Measurements from ENCODE around the gene GPATCH2.

The GPATCH2 gene

DNA sequence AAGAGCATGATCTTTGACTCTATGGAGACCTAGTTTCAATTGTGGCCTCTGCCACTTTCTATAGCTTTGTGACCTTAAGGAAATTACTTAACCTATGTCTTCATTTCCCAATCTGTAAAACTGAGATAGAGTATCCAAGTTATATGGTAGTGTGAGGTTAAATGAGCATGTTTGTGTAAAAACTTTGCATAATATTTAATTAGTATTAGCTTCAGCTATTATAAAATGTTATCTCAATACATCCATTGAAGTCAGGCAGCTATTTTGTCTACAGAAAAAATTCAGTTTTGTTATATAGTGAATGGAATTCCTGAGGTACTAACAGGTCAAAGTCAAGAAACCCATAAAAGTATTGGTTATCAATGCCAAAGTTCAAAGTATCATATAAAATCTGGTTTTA, 53.6 kb downstream of the GPATCH2 start:
- no peak for DNase-seq

DNA sequence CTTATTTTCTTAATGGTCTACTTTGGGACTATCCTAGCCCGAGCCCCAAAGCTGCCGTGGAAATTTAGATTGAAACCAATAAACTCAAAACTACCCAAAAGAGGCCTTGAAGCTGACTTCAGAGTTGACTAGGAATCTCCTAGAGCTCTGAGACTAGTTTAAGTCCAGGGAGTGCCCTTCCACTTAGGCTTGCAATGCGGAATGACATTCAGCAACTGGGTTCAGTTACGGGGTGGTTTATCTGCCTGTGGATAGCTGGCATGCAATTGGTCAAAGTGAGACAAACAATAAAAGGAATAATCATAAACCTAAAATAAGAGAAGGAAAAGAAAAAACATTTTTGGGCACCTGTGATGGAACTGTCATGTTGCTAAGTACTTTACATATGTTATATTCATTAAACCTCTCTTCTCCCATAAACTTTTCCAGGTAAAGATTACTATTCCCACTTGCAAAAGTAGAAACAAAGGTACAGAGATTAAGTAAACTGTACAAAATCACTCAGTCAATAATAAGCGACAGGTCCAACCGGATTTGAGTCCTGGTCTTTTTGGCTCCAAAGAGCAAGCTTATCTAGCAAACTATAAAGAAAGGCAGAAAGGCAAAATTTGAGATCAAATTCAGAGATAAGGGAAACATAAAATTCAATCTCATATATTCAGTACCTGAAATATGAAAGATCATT, 56.5 kb downstream of the GPATCH2 start:
- DNase-seq = no peak

DNA sequence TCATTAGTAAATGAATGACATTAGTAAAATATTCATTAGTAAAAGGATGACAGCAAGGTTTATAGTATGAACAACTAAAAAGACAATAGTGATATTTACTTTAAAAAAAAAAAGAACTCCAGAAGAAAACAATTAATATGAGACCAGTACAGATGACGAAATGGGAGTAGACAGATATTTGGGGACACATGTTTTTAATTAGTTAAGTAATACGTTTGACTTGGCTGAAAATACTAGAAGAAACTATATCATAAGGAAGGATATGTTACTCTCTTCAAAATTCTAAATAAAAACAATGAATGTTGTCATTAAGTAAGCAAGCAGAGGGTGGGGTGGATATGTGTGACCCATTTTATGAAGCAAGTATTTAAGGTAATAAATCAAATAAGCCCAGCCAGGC, 61.9 kb downstream of the GPATCH2 start:
- DNase-seq = no peak

DNA sequence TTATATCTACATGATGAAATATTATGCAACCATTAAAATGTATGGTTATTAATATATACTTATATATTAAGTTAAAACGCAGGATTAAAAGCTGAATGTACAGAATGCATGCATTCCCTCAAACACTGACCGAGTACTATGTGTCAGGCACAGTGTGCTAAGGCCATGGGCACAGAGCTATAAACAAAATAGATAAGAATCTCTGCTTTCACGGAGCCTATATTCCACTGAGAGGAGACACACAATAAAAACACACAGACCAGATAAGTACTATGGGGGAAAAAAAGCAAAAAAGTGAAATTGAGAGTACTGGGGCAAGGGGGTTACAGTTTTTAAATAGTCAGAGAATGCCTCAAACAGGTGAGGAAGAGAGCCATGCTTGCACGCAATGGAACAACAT, 62.7 kb downstream of the GPATCH2 start:
- DNase-seq = no peak

DNA sequence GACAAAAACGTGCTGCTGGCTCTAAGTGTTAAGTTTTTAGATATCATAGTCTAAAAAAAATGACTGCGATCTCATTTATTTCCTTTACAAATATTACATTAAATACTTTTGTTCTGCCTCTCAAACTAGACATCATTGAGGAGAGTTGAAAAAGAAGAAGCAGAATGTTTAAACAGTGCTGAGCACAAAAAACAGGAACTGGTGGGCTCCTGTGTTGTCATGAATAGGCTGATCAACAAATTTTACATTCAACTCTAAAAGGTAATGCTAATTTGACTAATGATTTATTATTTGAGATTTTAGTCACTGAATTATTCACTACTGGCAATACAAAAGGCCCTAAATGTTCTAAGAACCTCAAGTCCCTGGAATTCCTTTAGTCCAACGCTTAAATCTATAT, 66.1 kb downstream of the GPATCH2 start:
- no peak for DNase-seq

DNA sequence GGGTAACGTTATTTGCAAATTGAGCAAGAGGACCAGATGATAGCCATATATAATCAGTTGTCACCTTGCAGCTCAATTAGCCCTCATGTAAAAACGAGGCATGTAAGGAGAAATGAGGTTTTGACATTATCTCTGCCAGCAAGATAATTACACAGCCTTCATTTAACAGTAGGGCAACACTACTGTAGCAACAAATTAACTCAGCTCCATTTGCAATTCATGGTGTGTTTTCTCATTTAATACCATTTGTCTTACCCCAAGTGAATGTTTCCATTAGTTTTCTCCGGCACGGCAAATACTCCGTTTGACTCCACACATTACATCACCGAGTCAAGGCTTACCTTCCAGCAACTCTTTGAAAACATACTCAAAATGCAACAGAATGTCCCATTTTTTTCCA, 66.7 kb downstream of the GPATCH2 start:
- no peak for DNase-seq

DNA sequence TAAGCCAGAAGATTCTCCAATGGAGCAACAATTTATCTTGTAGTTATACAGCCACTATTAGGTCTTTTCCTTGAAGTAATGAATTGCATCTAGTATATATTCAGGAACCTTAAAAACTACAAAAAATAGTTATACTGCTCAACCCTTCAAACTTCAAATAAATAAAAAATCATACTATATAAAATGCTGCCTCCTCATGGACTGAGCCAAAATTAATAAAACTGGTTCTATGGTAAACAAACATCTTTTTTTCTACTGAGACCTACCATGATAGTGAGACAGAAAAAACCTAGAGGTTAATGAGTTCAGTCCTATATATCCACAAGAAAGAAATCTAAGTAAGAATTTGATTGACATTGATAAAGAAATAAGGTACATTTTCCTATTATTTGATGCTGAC, 67.7 kb downstream of the GPATCH2 start:
- no peak for DNase-seq

DNA sequence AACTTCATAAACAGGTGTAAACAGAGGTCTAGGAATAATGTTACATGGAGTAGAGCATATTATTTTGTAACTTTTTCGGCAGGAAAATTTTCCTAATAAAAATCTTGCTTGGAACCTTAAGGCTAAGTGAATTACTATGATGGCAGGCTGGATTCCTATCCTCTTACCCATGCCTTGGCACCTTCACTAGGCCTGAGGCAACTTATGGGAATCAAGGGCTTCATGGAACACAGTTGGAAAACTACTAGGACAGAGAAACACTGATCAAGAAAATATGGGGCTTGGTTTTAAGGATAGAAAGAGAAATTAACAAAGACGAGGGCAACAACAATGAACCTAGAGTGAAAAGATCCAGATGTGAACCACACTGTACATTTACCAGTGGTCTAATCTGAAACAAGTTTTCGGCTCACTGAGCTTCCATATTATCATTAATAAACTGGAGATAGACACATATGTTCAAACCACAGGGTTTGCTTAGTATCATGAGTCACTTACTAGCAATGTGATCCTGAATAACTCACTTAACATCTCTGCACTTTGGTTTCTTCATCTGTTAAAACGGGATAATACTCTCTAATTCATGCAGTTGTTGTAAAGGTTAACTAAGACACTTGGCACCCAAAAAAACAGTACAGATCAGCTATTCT, 68.5 kb downstream of the GPATCH2 start:
- DNase-seq = no peak

DNA sequence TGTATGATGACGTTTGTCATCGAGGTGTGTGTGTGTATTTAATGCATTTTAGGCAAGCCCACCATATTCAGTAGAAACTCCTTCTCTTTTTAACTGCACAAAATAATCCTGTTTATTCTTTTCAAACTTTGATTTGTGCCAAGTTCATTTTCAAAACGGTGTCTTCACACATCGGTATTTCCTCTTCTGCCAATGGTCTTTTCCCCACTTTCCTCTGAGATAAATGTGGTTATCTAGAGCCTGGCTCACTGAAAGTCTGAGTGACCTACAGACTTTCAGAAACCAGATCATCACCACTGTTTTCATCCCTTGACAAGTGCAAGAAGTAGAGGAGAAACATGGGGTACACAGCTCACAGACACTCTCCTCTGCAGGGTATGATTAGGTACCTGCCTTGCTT, 69.4 kb downstream of the GPATCH2 start:
- no peak for DNase-seq

DNA sequence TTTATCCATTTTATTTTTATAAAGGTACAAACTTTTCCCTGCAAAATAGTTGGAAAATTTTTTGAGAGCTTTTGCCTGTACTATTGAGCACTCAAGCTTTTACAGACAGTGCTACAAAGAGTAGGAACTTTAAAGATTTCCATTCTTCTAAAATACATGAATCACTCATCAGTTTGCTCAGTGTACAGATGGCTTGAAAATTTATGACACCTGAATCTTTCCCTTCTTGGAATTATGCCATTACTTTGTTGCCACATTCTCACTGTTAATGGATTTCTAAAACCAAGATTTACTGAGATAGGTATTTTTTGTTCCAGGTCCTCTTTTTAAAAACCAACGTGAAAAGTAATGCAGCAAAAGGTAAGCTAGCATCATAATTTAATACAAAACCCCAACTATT, 76.0 kb downstream of the GPATCH2 start:
- DNase-seq = no peak

DNA sequence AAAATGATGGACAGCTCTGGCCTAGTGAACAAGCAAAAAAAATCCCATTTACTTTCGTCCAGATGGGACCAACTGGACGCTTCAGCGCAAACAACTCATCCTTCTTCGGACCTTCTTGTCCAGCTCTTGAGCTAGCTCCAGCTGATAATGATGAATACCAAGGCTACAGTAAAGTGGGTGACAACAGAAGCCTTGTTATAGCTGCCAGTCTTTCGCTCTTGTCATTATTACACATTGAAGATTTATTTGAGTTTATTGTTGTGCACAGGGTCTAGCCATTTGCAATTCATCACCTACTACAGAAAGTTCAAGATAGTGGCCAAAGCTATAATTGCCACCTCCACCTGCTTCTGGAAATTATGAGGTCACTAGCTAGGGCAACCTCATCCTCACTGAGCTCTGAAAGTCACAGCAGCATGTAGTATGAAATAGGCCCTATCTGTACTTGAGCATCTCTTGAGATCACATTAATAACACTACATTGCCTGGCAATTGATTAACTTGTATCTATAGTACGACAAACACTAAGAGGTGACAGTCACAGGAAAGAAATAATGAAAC, 76.9 kb downstream of the GPATCH2 start:
- no peak for DNase-seq

DNA sequence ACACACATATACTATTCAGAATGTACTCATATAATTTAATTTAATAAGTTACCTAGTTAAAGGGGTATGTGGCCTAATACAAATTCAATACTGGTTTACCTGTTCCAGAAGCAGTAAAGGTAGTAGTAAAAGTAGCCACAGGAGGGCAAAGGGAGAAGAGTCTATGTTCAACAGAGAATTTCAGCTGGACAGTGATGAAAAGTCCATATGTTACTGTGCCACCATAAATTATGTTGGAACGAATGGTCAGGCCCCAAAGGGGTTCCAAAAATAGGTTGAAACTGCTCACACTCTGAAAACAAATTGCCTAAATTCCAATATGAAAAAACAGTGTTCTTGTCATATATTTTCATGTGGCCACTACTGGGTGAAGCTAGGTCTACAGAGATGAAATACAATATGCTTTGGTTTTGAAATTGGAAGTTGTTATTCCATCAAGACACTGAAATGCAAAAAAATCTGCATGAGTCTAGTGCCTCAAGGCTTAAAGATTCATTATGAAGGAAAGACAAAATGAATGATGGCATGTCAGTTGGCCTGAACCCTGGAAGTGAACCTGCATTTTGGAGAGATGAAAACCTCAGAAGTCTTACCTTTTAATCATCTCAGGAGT, 78.4 kb downstream of the GPATCH2 start:
- DNase-seq = no peak

DNA sequence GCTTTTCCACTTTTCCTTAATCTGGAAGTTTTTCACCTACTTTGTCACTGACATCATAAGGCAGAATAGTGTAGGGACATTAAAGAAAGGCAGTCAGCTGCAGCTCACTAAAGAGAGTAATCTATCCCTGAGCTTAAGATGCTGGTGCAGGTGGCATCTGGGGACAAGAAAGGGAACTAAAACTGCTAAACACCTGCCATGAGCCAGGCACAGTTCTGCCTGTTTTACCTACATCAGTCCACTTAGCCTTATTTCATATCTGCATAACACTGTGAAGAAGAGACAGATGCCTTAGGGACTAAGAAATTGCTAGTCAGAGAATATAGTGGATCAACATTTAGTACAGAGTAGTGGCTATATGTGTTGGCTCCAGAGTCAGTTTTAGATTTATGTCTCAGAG, 88.1 kb downstream of the GPATCH2 start:
- no peak for DNase-seq

DNA sequence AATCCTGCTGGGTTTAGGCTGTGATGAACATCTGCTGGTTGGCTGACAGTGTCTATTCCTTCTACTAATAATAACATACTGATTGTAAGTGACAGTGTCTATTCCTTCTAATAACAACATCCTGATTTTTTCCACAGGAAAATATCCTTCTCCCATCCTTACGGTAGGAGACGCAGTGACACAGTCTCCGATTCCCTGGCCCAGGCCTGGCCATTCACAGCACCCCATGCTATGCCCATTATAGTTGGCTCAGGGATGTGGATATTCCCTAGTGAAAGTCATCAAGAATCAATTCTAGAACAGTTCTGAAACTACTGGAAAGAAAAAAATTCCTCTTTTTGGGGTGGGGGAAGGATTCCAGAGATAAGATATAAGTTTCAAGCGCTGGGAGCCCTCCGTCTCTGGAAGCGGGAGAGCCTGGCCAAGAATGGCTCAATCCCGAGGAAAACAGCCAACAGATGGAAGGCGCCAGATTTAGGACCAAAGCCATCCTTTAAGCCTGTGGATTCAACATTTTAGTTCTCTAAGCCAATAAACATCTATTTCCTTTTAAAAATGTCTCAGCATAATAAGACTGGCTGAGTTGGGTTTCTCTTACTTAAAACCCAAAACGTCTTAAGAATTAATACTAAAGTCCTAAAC, 88.6 kb downstream of the GPATCH2 start:
- DNase-seq = no peak

DNA sequence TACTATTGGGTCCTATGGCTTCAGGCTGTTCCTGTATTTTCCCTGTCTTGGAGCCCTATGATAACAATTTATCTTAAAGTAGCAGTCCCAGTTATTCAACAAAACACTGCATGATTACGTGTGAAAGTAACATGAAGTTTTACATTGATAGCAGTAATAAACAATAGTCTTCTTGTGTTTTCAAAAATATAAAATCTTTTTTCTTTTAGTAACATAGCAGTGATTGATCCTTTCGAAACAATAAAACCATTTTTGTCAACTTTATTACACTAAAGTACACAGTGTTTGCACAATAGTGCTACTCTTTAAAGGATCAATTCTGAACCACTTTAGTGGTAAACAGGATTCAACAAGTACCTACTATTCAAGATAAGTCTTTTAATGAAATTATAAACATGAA, 90.6 kb downstream of the GPATCH2 start:
- DNase-seq = no peak

DNA sequence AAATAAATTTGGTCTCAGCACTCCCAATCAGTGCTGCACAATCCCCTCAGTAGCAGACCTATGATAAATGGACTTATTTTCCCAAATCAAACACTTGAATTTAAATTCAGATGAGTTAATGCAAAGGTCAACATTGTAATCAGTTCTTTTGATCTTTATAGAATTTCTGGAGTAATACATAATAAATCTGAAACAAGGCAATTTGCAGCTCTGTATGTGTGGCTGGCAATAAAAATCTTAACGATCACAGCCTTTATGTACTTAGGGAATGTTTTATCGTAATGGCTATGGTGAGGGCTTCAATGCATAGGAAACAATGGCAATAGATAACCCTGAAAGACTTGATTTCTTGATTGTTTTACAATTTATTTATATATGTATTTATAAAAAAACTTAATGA, 91.4 kb downstream of the GPATCH2 start:
- peak in 1 of 2 experiments; percentile 4 for DNase-seq

DNA sequence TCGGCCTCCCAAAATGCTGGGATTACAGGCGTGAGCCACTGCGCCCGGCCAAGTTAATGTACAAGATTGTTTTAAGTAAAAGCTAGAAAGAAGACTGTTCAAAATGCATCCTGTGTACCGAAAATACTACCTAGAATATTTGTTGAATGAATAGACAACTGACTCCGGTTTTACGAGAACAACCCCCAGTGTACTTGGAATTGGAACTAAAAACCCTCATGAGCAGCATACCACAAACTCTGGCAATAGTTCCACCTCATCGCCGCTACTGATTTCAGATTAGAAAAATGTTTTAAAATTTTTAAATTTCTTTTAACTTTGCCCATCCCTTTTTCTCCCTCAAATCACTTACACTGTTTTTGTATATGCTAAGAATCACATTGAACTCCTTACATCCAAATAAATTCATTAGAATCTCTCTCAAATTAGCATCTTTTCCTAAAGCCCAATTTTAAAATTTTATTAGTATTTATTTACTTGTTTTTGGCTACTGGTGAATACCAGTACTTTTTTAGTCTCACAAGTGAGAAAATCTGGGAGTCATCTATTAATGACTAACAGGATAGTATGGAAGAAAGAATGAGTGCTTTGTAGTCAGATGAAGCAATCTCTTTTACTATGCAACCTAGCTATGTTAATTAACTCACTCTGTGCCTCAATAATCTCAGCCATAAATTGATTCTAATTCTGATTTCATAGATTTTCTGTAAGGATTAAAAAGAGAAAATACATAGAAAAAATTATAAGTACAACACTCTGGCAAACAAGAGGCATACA, 95.1 kb downstream of the GPATCH2 start:
- DNase-seq = no peak

DNA sequence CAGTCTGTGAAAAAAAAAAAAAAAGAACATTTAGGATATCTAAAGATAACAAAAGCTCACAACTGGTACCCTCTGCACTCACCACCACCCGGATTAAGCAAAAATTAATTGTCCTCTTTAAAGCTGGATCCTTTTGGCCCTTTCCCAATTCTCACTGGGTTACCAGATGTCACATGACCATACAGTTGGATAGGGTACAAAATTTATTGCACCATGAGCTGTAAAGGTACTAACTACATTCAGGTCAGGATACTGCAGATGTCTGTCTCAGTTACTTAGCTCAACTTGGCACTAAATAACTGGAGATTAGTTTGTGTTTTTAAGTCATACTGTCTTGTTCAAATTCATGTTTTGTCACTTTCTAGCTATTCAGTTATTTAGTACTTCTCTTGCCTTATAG, 96.3 kb downstream of the GPATCH2 start:
- DNase-seq = no peak

DNA sequence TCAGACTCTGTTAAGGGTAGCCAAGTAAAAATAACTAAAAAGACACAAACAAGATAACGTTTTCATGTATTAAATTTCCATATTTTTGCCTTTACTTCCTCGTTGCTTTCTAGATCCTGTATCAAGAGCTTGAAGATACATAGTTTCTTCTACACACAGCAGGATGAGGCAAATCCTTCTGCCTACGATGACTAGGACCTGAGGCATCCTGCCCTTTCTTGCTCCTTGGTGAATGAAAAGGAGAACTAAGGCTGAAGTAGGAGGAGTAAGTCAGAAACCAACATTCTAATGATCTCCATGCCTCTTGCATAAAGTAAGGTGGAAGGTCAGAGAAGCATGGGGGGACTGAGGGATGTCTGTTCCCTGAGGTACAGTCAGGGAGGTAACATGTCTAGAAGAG, 102.6 kb downstream of the GPATCH2 start:
- no peak for DNase-seq

DNA sequence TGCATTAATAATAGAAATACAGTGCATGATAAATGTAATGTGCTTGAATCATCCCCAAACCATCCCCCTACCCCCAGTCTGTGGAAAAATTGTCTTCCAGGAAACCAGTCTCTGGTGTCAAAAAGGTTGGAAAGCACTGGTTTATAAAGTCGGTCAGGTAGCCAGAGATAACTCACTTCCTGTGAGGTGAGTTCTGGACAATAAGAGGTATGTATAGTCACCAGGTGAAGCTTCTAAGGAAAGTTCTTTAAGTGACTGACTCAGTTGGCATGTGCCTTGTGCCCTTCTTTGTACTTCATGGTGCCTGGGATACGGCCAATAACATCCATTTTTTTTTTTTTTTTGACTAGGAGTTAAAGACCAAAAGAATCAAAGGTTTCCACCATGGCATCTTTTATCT, 103.7 kb downstream of the GPATCH2 start:
- no peak for DNase-seq

DNA sequence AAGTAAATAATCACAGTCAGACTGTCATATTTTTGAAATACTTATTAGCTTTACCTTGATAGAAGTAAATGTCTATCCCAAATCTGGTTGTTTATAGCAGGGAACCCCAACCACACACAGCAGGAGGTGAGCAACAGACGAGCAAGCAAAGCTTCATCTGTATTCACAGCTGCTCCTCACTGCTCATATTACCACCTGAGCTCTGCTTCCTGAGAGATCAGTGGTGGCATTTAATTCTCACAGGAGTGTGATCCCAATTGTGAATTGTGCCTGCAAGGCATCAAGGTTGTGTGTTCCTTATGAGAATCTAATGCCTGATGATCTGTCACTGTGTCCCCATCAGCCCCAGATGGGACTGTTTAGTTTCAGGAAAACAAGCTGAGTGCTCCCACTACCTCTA, 104.3 kb downstream of the GPATCH2 start:
- no peak for DNase-seq

DNA sequence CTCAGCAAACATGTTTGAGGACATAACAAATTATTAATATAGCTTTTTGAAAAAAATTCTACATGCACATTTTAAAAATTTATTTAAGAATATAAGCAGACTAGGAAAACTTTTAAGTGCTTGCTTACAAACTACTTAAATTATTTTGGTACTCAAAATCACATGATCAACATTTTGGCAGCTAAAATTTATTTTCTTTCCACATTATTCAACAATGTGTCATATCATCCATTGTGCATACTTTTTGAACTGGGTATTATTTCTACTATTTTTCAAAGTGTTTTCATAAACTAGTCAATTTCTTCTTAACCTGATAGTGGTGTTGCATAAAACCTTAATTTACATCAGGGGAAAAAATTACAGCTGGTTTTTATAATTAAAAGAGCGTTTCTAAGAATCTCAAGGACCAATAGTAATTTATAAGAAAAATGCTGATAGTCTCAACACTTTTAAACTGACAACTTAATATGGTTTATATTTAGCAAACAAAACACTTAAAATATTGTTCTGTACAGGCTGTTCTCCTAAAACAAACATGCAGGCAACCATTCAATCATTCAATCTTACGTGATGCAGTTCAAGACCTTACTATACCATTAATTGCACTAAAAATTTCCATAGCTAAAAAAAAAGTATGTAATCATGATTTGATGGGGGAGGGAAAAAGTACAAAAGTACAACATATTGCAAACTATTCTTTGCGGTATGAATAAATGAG, 105.0 kb downstream of the GPATCH2 start:
- DNase-seq = no peak

All from NCI-H1930 (cell line).